Adrenal gland (tissue), 12 donors: ENCODE measurements around the gene CRYGA. TPM values are rescaled to one million over a fixed set of nuclear protein-coding genes. Genes with fewer than 3 reads are reported as not detected.
"Not testable (repeated sequence)": the region's sequence is repeated elsewhere in the genome, so short reads cannot be mapped to it uniquely, and the experiment has no call there.

Experiments used
- DNase-seq, 7 donors: peaks; one replicate each; pipeline ENCODE4 v3.0.0-alpha.2; 2019 to 2020
- H3K27ac ChIP-seq, 5 donors: fragments of 200-600 bp; sonication (generic) in 4 of 5; 1 replicate in 3 of 5; 2 replicates in 2 of 5; pipeline versions ENCODE4 v1.5.1 to v1.8.0; 2016 to 2020; ENCODE audit warnings: mild to moderate bottlenecking in 1 of 5
- H3K27me3 ChIP-seq: fragments of 200-600 bp; 2 replicates; pipeline ENCODE4 v1.8.0; 2021
- H3K36me3 ChIP-seq, 2 donors: fragments of 200-600 bp; replicated peaks in 1 of 2; 1 replicate in 1 of 2; 2 replicates in 1 of 2; pipeline versions ENCODE4 v1.5.1 to v1.8.0; 2018 to 2022
- H3K4me1 ChIP-seq, 2 donors: fragments of 200-600 bp; replicated peaks in 1 of 2; 1 replicate in 1 of 2; 2 replicates in 1 of 2; pipeline versions ENCODE4 v1.5.1 to v1.8.0; 2018 to 2021
- H3K4me3 ChIP-seq, 4 donors: fragments of 200-600 bp; sonication (generic) in 3 of 4; one replicate each; pipeline ENCODE4 v1.5.1; 2016 to 2018
- H3K9me3 ChIP-seq, 3 donors: fragments of 200-600 bp; sonication (generic) in 1 of 3; replicated peaks in 1 of 3; 1 replicate in 2 of 3; 2 replicates in 1 of 3; pipeline versions ENCODE4 v1.5.1 to v1.8.0; 2016 to 2021
- CTCF ChIP-seq, 6 experiments: fragments of 450-650 bp in 4 of 6; fragments of 200-600 bp in 2 of 6; sonication (generic) in 1 of 6; IDR thresholded peaks; 1 replicate in 5 of 6; 2 replicates in 1 of 6; pipeline versions ENCODE4 v1.5.1 to v1.8.0; 2016 to 2021; ENCODE audit warnings: antibody characterized with exemption in 6 of 6, mild to moderate bottlenecking in 2 of 6, moderate library complexity in 1 of 6
- POLR2A ChIP-seq, 2 donors: fragments of 450-650 bp; IDR thresholded peaks; one replicate each; pipeline ENCODE4 v1.6.1; 2017; ENCODE audit warnings: antibody characterized with exemption in 2 of 2, mild to moderate bottlenecking in 2 of 2, moderate library complexity in 1 of 2
- WGBS, 4 donors: extraction: QIAGEN DNeasy Blood & Tissue Kit in 2 of 4; methylation state at CpG; one replicate each; pipeline versions ENCODE4 v1.1.5 to v1.1.7; 2013 to 2017; 5-methylcytosine and 5-hydroxymethylcytosine counted together
- intact Hi-C, 2 donors: fragments of 100-400 bp; cut with DNase I; formaldehyde crosslinking; loops; one replicate each; pipeline versions ENCODE4 v1.14.1 to v1.15.0; 2022 to 2023
- polyA plus RNA-seq, 3 donors: library from polyadenylated mRNA; stranded (reverse); fragments of 200-250 nt in 2 of 3; fragments of 350-450 nt in 1 of 3; fragmentation: Illumina TruSeq in 1 of 3; extraction: RNeasy Lipid Tissue Mini Kit (QIAGEN cat#74804) in 1 of 3; gene quantifications; one replicate each; pipeline ENCODE4 v1.2.3, GENCODE V29; 2013 to 2014
- total RNA-seq, 9 donors: library from RNA; depleted of rRNA in 4 of 9; stranded (reverse); fragments of >200 nt in 4 of 9; fragments of 120-200 nt in 1 of 9; fragmentation: NEBNext Ultra II Directional in 1 of 9; extraction: Animal tissue kit (Norgen Biotek cat#: 25700) in 1 of 9; gene quantifications; one replicate each; pipeline versions ENCODE4 v1.1.0 to v1.2.4, GENCODE V29; 2013 to 2023
- donor health status: healthy with polysubstance abuse.
- donor health status: Bipolar disorder and iron deficiency.
- donor health status: DM: yes; HTN: yes; CAD: no.
- donor health status: DM: no; HTN: no; CAD: no.
- donor health status: DM: no; HTN: no; CAD: no.
- donor health status: DM: yes; HTN: yes; CAD: no.

CRYGA gene
- total and polyA plus RNA-seq, 12 donors: not detected

- H3K9me3 ChIP-seq: no peaks in the 10 kb centered on the region
- no peak for DNase-seq
- no peaks in the 10 kb centered on the region for H3K4me1 ChIP-seq
- WGBS, 4 donors: 50 to 65% (median 60%) methylated on average over 9 to 12 of the region's 14 CpGs
- no peak overlapping the region for H3K4me3 ChIP-seq
- no peaks in the 10 kb centered on the region for H3K27me3 ChIP-seq
- intact Hi-C loops: no loop called here
- H3K36me3 ChIP-seq: no peaks in the 10 kb centered on the region
- TF ChIP-seq CTCF (IDR thresholded peaks at IDR 0.05) (no peak), POLR2A (IDR thresholded peaks at IDR 0.05) (no peak)
- no peak overlapping the region for H3K27ac ChIP-seq
Observed at GRCh38 chr2:208142925-208143799, 20.2 kb downstream of the CRYGA start.

- H3K27ac ChIP-seq: no peak overlapping the region
- H3K4me1 ChIP-seq: no peaks in the 10 kb centered on the region
- DNase-seq: no peak
- H3K4me3 ChIP-seq: no peak overlapping the region
- TF ChIP-seq POLR2A (IDR thresholded peaks at IDR 0.05) (no peak), CTCF (IDR thresholded peaks at IDR 0.05) (no peak)
- H3K36me3 ChIP-seq: no peaks in the 10 kb centered on the region
- no peaks in the 10 kb centered on the region for H3K9me3 ChIP-seq
- WGBS, 4 donors: 43 to 53% (median 49%) methylated on average over 8 of the region's 8 CpGs
- intact Hi-C loops: no loop called here
- H3K27me3 ChIP-seq: no peaks in the 10 kb centered on the region
Observed at GRCh38 chr2:208142240-208142924, 21.0 kb downstream of the CRYGA start.

- Histone ChIP-seq H3K27ac (no peak overlapping the region), H3K4me1 (no peaks in the 10 kb centered on the region), H3K9me3 (no peaks in the 10 kb centered on the region), H3K27me3 (no peaks in the 10 kb centered on the region), H3K36me3 (no peaks in the 10 kb centered on the region), H3K4me3 (no peak overlapping the region)
- DNase-seq: no peak
- 84 to 91% (median 88%) methylated on average over 18 of the region's 18 CpGs for WGBS, 4 donors
- TF ChIP-seq CTCF (IDR thresholded peaks at IDR 0.05) (no peak), POLR2A (IDR thresholded peaks at IDR 0.05) (no peak)
- intact Hi-C loops: no loop called here
Observed at GRCh38 chr2:208139447-208139846, 23.9 kb downstream of the CRYGA start.

GRCh38 chr2:208138334-208138733 lies 25.1 kb downstream of the CRYGA start:
- intact Hi-C loops, DNase-seq, H3K27ac ChIP-seq, H3K36me3 ChIP-seq, H3K4me3 ChIP-seq, H3K9me3 ChIP-seq, H3K4me1 ChIP-seq, H3K27me3 ChIP-seq: not testable (repeated sequence)
- WGBS, 4 donors: 91 to 95% (median 92%) methylated on average over 7 of the region's 7 CpGs
